ENCODE results near the gene CDKL1.

CDKL1 gene

GRCh38 chr14:50399251-50400032 is 2.8 kb upstream of the CDKL1 start:
- Histone ChIP-seq H3K36me3 (ENCODE audit: insufficient read depth, insufficient read length, low read length) (no peaks in the 10 kb centered on the region), H3K9ac (ENCODE audit: insufficient read length, low read depth) (no peak overlapping the region), H3K4me3 (ENCODE audit: insufficient read length, low read depth) (no peak overlapping the region), H3K9me3 (ENCODE audit: insufficient read depth, low read length) (no peaks in the 10 kb centered on the region), H3K27me3 (ENCODE audit: insufficient read depth, insufficient read length) (peaks cover 34% of the 10 kb centered on the region), H3K4me1 (ENCODE audit: insufficient read depth, insufficient read length) (peaks cover 3% of the 10 kb centered on the region)
- no peak for TF ChIP-seq YY1 (IDR thresholded peaks at IDR 0.05; ENCODE audit: insufficient read depth, insufficient read length)
- no peak for TF ChIP-seq ZNF274 (IDR thresholded peaks at IDR 0.05; ENCODE audit: low read depth, low read length)
- no peak for TF ChIP-seq SUZ12 (IDR thresholded peaks at IDR 0.05; ENCODE audit: extremely low read depth, insufficient read depth, insufficient read length)
- DNase-seq (ENCODE audit: low read depth, low spot score) = no peak

DNA sequence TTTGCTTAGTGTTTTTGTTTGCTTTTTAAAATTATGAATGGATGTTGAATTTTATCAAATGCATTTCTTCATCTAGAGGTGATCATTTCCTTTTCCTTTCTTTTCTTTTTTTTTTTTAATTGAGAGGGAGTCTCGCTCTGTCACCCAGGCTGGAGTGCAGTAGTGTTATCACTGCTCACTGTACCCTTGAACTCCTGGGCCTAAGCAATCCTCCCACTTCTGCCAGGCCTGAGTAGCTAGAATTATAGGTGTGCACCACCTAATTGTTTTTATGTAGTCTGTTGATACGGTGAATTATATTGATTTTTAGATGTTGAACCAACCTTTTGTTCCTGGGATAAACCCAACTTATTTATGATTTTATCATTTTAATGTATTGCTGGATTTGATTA is 1.5 kb upstream of the CDKL1 start:
- Histone ChIP-seq H3K27me3 (ENCODE audit: insufficient read depth, insufficient read length) (peaks cover 34% of the 10 kb centered on the region), H3K9ac (ENCODE audit: insufficient read length, low read depth) (no peak overlapping the region), H3K4me1 (ENCODE audit: insufficient read depth, insufficient read length) (peaks cover 3% of the 10 kb centered on the region), H3K36me3 (ENCODE audit: insufficient read depth, insufficient read length, low read length) (no peaks in the 10 kb centered on the region), H3K9me3 (ENCODE audit: insufficient read depth, low read length) (no peaks in the 10 kb centered on the region), H3K4me3 (ENCODE audit: insufficient read length, low read depth) (no peak overlapping the region)
- TF ChIP-seq ZNF274 (IDR thresholded peaks at IDR 0.05; ENCODE audit: low read depth, low read length) = no peak
- TF ChIP-seq SUZ12 (IDR thresholded peaks at IDR 0.05; ENCODE audit: extremely low read depth, insufficient read depth, insufficient read length) = no peak
- no peak for TF ChIP-seq YY1 (IDR thresholded peaks at IDR 0.05; ENCODE audit: insufficient read depth, insufficient read length)
- DNase-seq (ENCODE audit: low read depth, low spot score) = no peak

DNA sequence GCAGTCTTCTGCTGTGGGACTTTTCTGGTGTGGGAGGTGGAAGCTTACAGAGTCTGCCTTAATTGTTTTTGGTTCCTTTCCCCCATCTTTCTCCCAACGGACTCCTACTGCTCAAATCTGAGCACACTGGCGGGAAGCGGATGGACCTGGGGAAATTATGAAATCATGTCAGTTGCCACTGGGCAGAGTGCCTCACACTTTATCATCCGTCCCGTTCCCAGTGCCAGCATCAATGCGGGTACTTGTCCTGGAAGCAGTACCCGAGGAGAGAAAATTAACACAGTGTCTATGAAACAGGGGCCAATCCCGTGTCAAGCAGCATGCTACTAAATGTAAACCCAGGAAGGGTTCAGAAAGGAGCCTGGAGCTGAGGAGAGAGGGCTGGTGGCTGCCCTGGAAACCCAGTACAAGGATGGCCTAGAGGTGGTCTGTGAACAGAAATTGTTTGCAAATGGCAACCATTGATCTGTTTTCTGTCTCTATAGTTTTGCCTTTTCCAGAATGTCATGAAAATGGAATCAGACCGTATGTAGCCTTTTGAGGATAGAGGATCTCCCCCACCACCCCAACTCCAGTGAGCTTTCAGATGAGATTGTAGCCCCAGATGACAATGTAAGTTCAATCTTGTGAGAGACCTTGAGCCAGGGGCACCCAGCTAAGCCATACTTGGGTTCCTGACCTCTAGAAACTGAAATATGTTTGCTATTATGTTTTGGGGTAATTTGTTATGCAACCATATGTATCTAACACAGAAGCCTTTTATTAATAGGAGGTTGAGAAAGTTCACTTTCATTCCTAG is 908 bp upstream of the CDKL1 start:
- TF ChIP-seq YY1 (IDR thresholded peaks at IDR 0.05; ENCODE audit: insufficient read depth, insufficient read length) (no peak), ZNF274 (IDR thresholded peaks at IDR 0.05; ENCODE audit: low read depth, low read length) (no peak), SUZ12 (IDR thresholded peaks at IDR 0.05; ENCODE audit: extremely low read depth, insufficient read depth, insufficient read length) (no peak)
- no peaks in the 10 kb centered on the region for H3K9me3 ChIP-seq (ENCODE audit: insufficient read depth, low read length)
- peak overlapping the region; percentile 77 for H3K9ac ChIP-seq (ENCODE audit: insufficient read length, low read depth)
- no peak for DNase-seq (ENCODE audit: low read depth, low spot score)
- H3K4me3 ChIP-seq (ENCODE audit: insufficient read length, low read depth) = peak overlapping the region; percentile 54
- peaks cover 34% of the 10 kb centered on the region for H3K27me3 ChIP-seq (ENCODE audit: insufficient read depth, insufficient read length)
- peaks cover 3% of the 10 kb centered on the region for H3K4me1 ChIP-seq (ENCODE audit: insufficient read depth, insufficient read length)
- H3K36me3 ChIP-seq (ENCODE audit: insufficient read depth, insufficient read length, low read length) = no peaks in the 10 kb centered on the region

- TF ChIP-seq SUZ12 (IDR thresholded peaks at IDR 0.05; ENCODE audit: extremely low read depth, insufficient read depth, insufficient read length) (no peak), ZNF274 (IDR thresholded peaks at IDR 0.05; ENCODE audit: low read depth, low read length) (no peak), YY1 (IDR thresholded peaks at IDR 0.05; ENCODE audit: insufficient read depth, insufficient read length) (no peak)
- no peak for DNase-seq (ENCODE audit: low read depth, low spot score)
Measured at GRCh38 chr14:50395448-50395847, 1.2 kb downstream of the CDKL1 start.

GRCh38 chr14:50394713-50395112 is 2.0 kb downstream of the CDKL1 start:
- no peak for DNase-seq (ENCODE audit: low read depth, low spot score)
- Histone ChIP-seq H3K9ac (ENCODE audit: insufficient read length, low read depth) (no peak overlapping the region), H3K36me3 (ENCODE audit: insufficient read depth, insufficient read length, low read length) (no peaks in the 10 kb centered on the region), H3K4me3 (ENCODE audit: insufficient read length, low read depth) (no peak overlapping the region), H3K9me3 (ENCODE audit: insufficient read depth, low read length) (no peaks in the 10 kb centered on the region), H3K27me3 (ENCODE audit: insufficient read depth, insufficient read length) (peaks cover 34% of the 10 kb centered on the region), H3K4me1 (ENCODE audit: insufficient read depth, insufficient read length) (no peaks in the 10 kb centered on the region)
- TF ChIP-seq YY1 (IDR thresholded peaks at IDR 0.05; ENCODE audit: insufficient read depth, insufficient read length) (no peak), ZNF274 (IDR thresholded peaks at IDR 0.05; ENCODE audit: low read depth, low read length) (no peak), SUZ12 (IDR thresholded peaks at IDR 0.05; ENCODE audit: extremely low read depth, insufficient read depth, insufficient read length) (no peak)

More at GRCh38 chr14:50395448-50395847, 1.2 kb downstream of the CDKL1 start:
- Histone ChIP-seq H3K9ac (ENCODE audit: insufficient read length, low read depth) (no peak overlapping the region), H3K27me3 (ENCODE audit: insufficient read depth, insufficient read length) (peaks cover 34% of the 10 kb centered on the region), H3K9me3 (ENCODE audit: insufficient read depth, low read length) (no peaks in the 10 kb centered on the region), H3K36me3 (ENCODE audit: insufficient read depth, insufficient read length, low read length) (no peaks in the 10 kb centered on the region), H3K4me3 (ENCODE audit: insufficient read length, low read depth) (no peak overlapping the region), H3K4me1 (ENCODE audit: insufficient read depth, insufficient read length) (no peaks in the 10 kb centered on the region)

DNA sequence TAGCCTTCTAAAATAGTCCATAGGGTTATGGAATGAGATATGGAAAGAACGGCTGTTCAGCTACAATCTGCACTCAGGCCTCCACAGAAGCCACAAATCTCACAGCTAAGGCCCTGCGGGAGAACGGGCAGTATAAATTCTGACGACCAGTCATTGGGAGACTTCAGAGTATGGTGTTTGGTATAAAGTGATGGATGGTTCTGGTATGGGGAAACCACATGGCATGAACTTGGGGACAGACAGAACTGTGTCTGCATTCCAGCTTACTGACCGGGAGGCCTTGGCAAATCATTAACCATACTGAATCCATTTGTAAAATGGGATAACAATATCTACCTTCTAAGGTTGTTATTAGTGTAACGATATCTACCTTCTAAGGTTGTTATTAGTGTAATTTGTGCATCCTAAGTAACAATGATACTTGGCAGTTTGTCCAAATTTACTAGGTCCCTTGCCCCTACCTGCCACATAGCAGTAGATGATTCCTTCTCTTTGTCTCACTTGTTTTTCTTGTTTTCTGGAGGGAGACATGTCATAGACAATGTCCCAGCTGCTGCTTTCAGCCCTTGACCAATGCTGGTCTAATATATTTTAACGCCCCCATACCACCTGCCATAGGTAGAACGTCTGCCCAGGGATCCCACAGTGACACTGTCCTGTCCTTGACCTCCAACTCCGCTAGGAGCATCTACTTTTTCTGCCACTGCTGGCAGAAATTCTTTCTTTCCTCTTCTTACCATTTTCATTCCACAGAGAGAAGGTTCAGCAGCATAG is 6.8 kb downstream of the CDKL1 start:
- Histone ChIP-seq H3K9me3 (ENCODE audit: insufficient read depth, low read length) (no peaks in the 10 kb centered on the region), H3K9ac (ENCODE audit: insufficient read length, low read depth) (no peak overlapping the region), H3K36me3 (ENCODE audit: insufficient read depth, insufficient read length, low read length) (no peaks in the 10 kb centered on the region), H3K27me3 (ENCODE audit: insufficient read depth, insufficient read length) (peaks cover 4% of the 10 kb centered on the region), H3K4me3 (ENCODE audit: insufficient read length, low read depth) (no peak overlapping the region), H3K4me1 (ENCODE audit: insufficient read depth, insufficient read length) (no peaks in the 10 kb centered on the region)
- no peak for TF ChIP-seq SUZ12 (IDR thresholded peaks at IDR 0.05; ENCODE audit: extremely low read depth, insufficient read depth, insufficient read length)
- no peak for TF ChIP-seq YY1 (IDR thresholded peaks at IDR 0.05; ENCODE audit: insufficient read depth, insufficient read length)
- TF ChIP-seq ZNF274 (IDR thresholded peaks at IDR 0.05; ENCODE audit: low read depth, low read length) = no peak
- no peak for DNase-seq (ENCODE audit: low read depth, low spot score)
